Endothelial cell (in vitro differentiated cells): ENCODE results near the gene GLT6D1. TPM values are rescaled to one million over a fixed set of nuclear protein-coding genes. Genes with fewer than 3 reads are reported as not detected.

Source experiments
- DNase-seq: peaks from one replicate; pipeline ENCODE4 v3.0.0; 2021; ENCODE audit warnings: low spot score
- H3K27ac Mint-ChIP-seq: one replicate; pipeline ENCODE4 v1.8.0; 2021; ENCODE audit warnings: mixed read lengths, inconsistent platforms; ENCODE audit not compliant: unreplicated experiment
- H3K27me3 Mint-ChIP-seq: one replicate; pipeline ENCODE4 v1.8.0; 2021; ENCODE audit warnings: mild to moderate bottlenecking, moderate library complexity, mixed read lengths, inconsistent platforms; ENCODE audit not compliant: unreplicated experiment
- H3K36me3 Mint-ChIP-seq: one replicate; pipeline ENCODE4 v1.8.0; 2021; ENCODE audit warnings: mild to moderate bottlenecking, low read depth, mixed read lengths, inconsistent platforms; ENCODE audit not compliant: unreplicated experiment
- H3K4me1 Mint-ChIP-seq: one replicate; pipeline ENCODE4 v1.8.0; 2021; ENCODE audit warnings: mild to moderate bottlenecking, mixed read lengths, inconsistent platforms; ENCODE audit not compliant: unreplicated experiment
- H3K4me3 Mint-ChIP-seq: one replicate; pipeline ENCODE4 v1.8.0; 2021; ENCODE audit warnings: mild to moderate bottlenecking, mixed read lengths, inconsistent platforms; ENCODE audit not compliant: unreplicated experiment
- H3K9me3 Mint-ChIP-seq: one replicate; pipeline ENCODE4 v1.8.0; 2021; ENCODE audit warnings: mixed read lengths, inconsistent platforms; ENCODE audit not compliant: unreplicated experiment
- CTCF ChIP-seq: fragments of 200-600 bp; sonication (generic); IDR thresholded peaks from one replicate; pipeline ENCODE4 v1.5.0; 2021; ENCODE audit warnings: antibody characterized with exemption; ENCODE audit not compliant: unreplicated experiment
- total RNA-seq: library from RNA; stranded (reverse); fragmentation: NEBNext Ultra II Directional; extraction: Animal tissue kit (Norgen Biotek cat#: 25700); gene quantifications from one replicate; pipeline ENCODE4 v1.2.1, GENCODE V29; 2021; ENCODE audit not compliant: unreplicated experiment

GLT6D1 gene
- total RNA-seq, 1 donor from 2014 or later: not detected

GRCh38 chr9:135617538-135617900, 21.8 kb downstream of the GLT6D1 start:
- no peak for DNase-seq
- Mint-ChIP-seq H3K36me3 (no peaks in the 10 kb centered on the region), H3K27me3 (peaks cover 4% of the 10 kb centered on the region), H3K9me3 (no peaks in the 10 kb centered on the region), H3K27ac (no peak overlapping the region), H3K4me1 (no peaks in the 10 kb centered on the region), H3K4me3 (no peak overlapping the region)
- no peak for TF ChIP-seq CTCF

GRCh38 chr9:135616619-135617537, 22.5 kb downstream of the GLT6D1 start:
- Mint-ChIP-seq H3K27ac (no peak overlapping the region), H3K4me1 (no peaks in the 10 kb centered on the region), H3K4me3 (no peak overlapping the region), H3K36me3 (peaks cover under 1% of the 10 kb centered on the region), H3K27me3 (peaks cover 6% of the 10 kb centered on the region), H3K9me3 (no peaks in the 10 kb centered on the region)
- DNase-seq: no peak
- no peak for TF ChIP-seq CTCF

- TF ChIP-seq CTCF: no peak
- Mint-ChIP-seq H3K36me3 (peaks cover 4% of the 10 kb centered on the region), H3K9me3 (no peaks in the 10 kb centered on the region), H3K27me3 (peaks cover 9% of the 10 kb centered on the region), H3K4me3 (no peak overlapping the region), H3K4me1 (no peaks in the 10 kb centered on the region), H3K27ac (no peak overlapping the region)
- DNase-seq: no peak
These were observed 23.4 kb downstream of the GLT6D1 start for GRCh38 chr9:135615666-135616618.

- H3K4me1 Mint-ChIP-seq: no peaks in the 10 kb centered on the region
- no peak overlapping the region for H3K4me3 Mint-ChIP-seq
- no peak overlapping the region for H3K27ac Mint-ChIP-seq
- no peak for TF ChIP-seq CTCF
- peaks cover 11% of the 10 kb centered on the region for H3K27me3 Mint-ChIP-seq
- peaks cover 4% of the 10 kb centered on the region for H3K36me3 Mint-ChIP-seq
- no peak for DNase-seq
- H3K9me3 Mint-ChIP-seq: no peaks in the 10 kb centered on the region
These were observed 24.3 kb downstream of the GLT6D1 start for GRCh38 chr9:135614821-135615665.
